GM19455 (cell line): ENCODE data around the gene WASL.
"Not testable (repeated sequence)": the region's sequence is repeated elsewhere in the genome, so short reads cannot be mapped to it uniquely, and the experiment has no call there.

Experiments used
- ATAC-seq: cut with Tn5 transposase; IDR thresholded peaks from one replicate; pipeline ENCODE4 v1.9.1; 2021; ENCODE audit not compliant: unreplicated experiment

Gene WASL

DNA sequence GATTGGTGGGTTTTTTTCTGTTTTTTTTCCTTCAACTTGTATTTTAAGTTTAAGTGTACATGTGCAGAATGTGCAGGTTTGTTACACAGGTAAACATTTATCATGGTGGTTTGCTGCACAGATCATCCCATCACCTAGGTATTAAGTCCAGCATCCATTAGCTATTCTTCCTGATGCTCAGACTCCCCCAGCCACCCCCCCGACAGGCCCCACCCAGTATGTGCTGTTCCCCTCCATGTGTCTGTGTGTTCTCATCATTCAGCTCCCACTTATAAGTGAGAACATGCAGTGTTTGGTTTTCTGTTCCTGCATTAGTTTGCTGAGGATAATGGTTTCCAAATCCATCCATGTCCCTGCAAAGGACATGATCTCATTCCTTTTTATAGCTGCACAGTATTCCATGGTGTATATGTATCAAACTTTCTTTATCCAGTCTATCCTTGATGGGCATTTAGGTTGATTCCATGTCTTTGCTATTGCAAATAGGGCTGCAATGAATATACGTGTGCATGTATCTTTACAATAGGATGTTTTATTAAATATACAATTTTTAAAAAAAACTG is 114.7 kb downstream of the WASL start:
- ATAC-seq = not testable (repeated sequence)

GRCh38 chr7:123633553-123633952 is 115.2 kb downstream of the WASL start:
- no peak for ATAC-seq

DNA sequence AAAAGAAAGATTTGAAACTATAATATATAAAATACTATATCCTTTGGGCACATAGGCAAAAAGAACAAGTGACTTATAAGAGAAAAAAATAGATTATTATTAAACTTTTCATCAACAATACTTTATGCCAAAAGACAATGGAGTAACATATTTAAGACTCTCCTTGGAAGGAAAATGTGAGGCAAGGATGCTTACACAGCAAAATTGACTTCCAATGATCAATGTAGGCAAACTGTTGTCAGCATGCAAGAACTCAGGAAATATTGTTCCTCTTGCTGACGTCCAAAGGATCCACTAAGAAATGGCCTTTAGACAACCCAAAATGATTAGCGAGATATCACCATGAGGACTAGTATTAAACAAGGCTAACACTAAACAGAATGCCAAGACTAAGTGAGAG is 116.0 kb downstream of the WASL start:
- ATAC-seq = no peak
